ENCODE results near the gene ZNF827. TPM values are rescaled to one million over a fixed set of nuclear protein-coding genes. Genes with fewer than 3 reads are reported as not detected.

The ZNF827 gene
- total RNA-seq, 1 donor from 2014 or later: 116 TPM

GRCh38 chr4:145945431-145946155 lies 7.0 kb upstream of the ZNF827 start:
- Mint-ChIP-seq H3K4me1 (peaks cover 21% of the 10 kb centered on the region), H3K27me3 (ENCODE audit: low read depth) (no peaks in the 10 kb centered on the region), H3K36me3 (no peaks in the 10 kb centered on the region)

GRCh38 chr4:145944886-145945285 lies 6.3 kb upstream of the ZNF827 start:
- H3K4me1 Mint-ChIP-seq: peaks cover 26% of the 10 kb centered on the region
- DNase-seq (ENCODE audit: low spot score in 2 of 2, unreplicated experiment in 2 of 2): no peak
- no peak overlapping the region for H3K4me3 Mint-ChIP-seq
- TF ChIP-seq CTCF (IDR thresholded peaks at IDR 0.05; ENCODE audit: unreplicated experiment): no peak
- H3K9me3 Mint-ChIP-seq: no peaks in the 10 kb centered on the region
- no peaks in the 10 kb centered on the region for H3K27me3 Mint-ChIP-seq (ENCODE audit: low read depth)
- H3K27ac Mint-ChIP-seq: no peak overlapping the region
- no peaks in the 10 kb centered on the region for H3K36me3 Mint-ChIP-seq

More at GRCh38 chr4:145945431-145946155, 7.0 kb upstream of the ZNF827 start:
- H3K9me3 Mint-ChIP-seq: no peaks in the 10 kb centered on the region
- no peak for TF ChIP-seq CTCF (IDR thresholded peaks at IDR 0.05; ENCODE audit: unreplicated experiment)
- H3K4me3 Mint-ChIP-seq: no peak overlapping the region
- no peak for DNase-seq (ENCODE audit: low spot score in 2 of 2, unreplicated experiment in 2 of 2)
- no peak overlapping the region for H3K27ac Mint-ChIP-seq

GRCh38 chr4:145939856-145940255 lies 1.2 kb upstream of the ZNF827 start:
- Mint-ChIP-seq H3K36me3 (no peaks in the 10 kb centered on the region), H3K9me3 (no peaks in the 10 kb centered on the region), H3K27ac (peak overlapping the region; percentile 99), H3K4me1 (peaks cover 31% of the 10 kb centered on the region), H3K4me3 (peak overlapping the region; percentile 98), H3K27me3 (ENCODE audit: low read depth) (no peaks in the 10 kb centered on the region)
- no peak for DNase-seq (ENCODE audit: low spot score in 2 of 2, unreplicated experiment in 2 of 2)
- no peak for TF ChIP-seq CTCF (IDR thresholded peaks at IDR 0.05; ENCODE audit: unreplicated experiment)

- no peak for TF ChIP-seq CTCF (IDR thresholded peaks at IDR 0.05; ENCODE audit: unreplicated experiment)
- no peaks in the 10 kb centered on the region for H3K36me3 Mint-ChIP-seq
Measured at GRCh38 chr4:145939441-145939750, 773 bp upstream of the ZNF827 start.

GRCh38 chr4:145937971-145938611 lies 532 bp downstream of the ZNF827 start:
- Mint-ChIP-seq H3K4me3 (peak overlapping the region; percentile 98), H3K27me3 (ENCODE audit: low read depth) (no peaks in the 10 kb centered on the region), H3K4me1 (peaks cover 47% of the 10 kb centered on the region), H3K9me3 (no peaks in the 10 kb centered on the region), H3K36me3 (no peaks in the 10 kb centered on the region), H3K27ac (peak overlapping the region; percentile 99)
- no peak for TF ChIP-seq CTCF (IDR thresholded peaks at IDR 0.05; ENCODE audit: unreplicated experiment)
- DNase-seq (ENCODE audit: low spot score in 2 of 2, unreplicated experiment in 2 of 2): peak in 1 of 2 experiments; percentile 47

More at GRCh38 chr4:145939441-145939750, 773 bp upstream of the ZNF827 start:
- Mint-ChIP-seq H3K27ac (peak overlapping the region; percentile 99), H3K27me3 (ENCODE audit: low read depth) (no peaks in the 10 kb centered on the region), H3K4me1 (peaks cover 36% of the 10 kb centered on the region), H3K4me3 (peak overlapping the region; percentile 98), H3K9me3 (no peaks in the 10 kb centered on the region)
- DNase-seq (ENCODE audit: low spot score in 2 of 2, unreplicated experiment in 2 of 2): no peak

Measured in mesothelial cell of epicardium (in vitro differentiated cells).